Activated T-cell treated with anti-CD3 and anti-CD28 coated beads, Interleukin-2, amount 50 U/mL, for 1 hour (primary cell): ENCODE measurements around the gene CTBP1.

Experiments
- DNase-seq: peaks from one replicate; pipeline ENCODE4 v3.0.0-alpha.2; 2020

The CTBP1 gene

GRCh38 chr4:1172228-1172851 lies 76.6 kb downstream of the CTBP1 start, which contains the start of gene SPON2:
TSS of gene SPON2 (minus strand) at chr4:1172583.
- peak; percentile 42 for DNase-seq

GRCh38 chr4:1171311-1172227 lies 77.4 kb downstream of the CTBP1 start:
- DNase-seq = peak; percentile 70

GRCh38 chr4:1170976-1171310 lies 78.0 kb downstream of the CTBP1 start:
- no peak for DNase-seq

- DNase-seq = no peak
These were observed 78.6 kb downstream of the CTBP1 start for GRCh38 chr4:1170156-1170975.

- no peak for DNase-seq
These were observed 79.2 kb downstream of the CTBP1 start for GRCh38 chr4:1169691-1170096.

- no peak for DNase-seq
These were observed 79.7 kb downstream of the CTBP1 start for GRCh38 chr4:1169171-1169671.

GRCh38 chr4:1168191-1169101 lies 80.5 kb downstream of the CTBP1 start:
- no peak for DNase-seq

GRCh38 chr4:1167244-1167949 lies 81.5 kb downstream of the CTBP1 start:
- peak; percentile 84 for DNase-seq

- DNase-seq = no peak
These were observed 82.3 kb downstream of the CTBP1 start for GRCh38 chr4:1166509-1167243.

GRCh38 chr4:1164956-1165545 lies 83.9 kb downstream of the CTBP1 start:
- DNase-seq = no peak

GRCh38 chr4:1164444-1164843 lies 84.5 kb downstream of the CTBP1 start:
- no peak for DNase-seq

GRCh38 chr4:1164040-1164439 lies 84.9 kb downstream of the CTBP1 start:
- no peak for DNase-seq
